ENCODE results near the gene NDUFAF2. TPM values are rescaled to one million over a fixed set of nuclear protein-coding genes. Genes with fewer than 3 reads are reported as not detected.

The NDUFAF2 gene
- total and polyA plus RNA-seq, 2 experiments from 2014 or later = 32.5 to 47.6 TPM

DNA sequence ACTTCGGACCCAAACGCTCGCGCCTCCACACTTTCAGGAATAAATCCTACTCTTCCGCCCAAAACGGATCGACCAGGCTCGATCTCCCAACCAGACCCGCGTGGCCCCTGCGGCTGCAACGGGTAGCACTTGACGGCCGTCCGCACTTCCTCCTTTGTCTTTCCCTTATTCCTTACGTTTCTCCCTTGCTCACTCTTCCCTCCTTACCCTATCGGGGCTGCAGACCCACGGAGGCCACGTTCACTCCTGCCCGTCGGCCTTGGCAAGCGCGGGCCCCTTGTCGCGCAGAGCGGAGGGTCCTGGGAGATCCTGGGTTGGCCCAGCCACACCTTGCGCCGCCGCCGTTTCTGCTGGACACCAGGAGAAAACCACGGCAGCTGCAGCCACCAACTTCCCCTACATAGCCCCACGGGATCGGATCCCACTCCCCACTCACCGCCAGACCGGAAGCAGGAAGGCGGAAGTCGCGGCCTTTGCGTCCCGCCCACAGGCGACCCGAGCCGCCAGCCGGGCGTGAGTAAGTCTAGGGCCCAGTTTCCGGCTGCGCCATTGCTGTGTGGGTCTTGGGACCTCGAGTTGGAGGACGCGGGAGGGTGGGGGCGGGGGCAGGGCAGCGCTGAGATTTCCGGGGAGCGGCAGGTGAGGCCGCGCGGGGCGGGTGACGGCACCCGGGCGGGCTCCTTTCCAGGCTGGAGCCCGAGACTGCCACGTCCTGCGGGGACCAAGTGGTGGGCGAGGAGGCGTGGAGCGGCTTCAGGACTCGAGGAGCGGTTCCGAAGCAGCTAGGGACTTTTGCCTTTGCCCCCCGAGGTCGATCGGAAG, 217.2 kb downstream of the NDUFAF2 start, which contains the start of gene SMIM15:
Gene SMIM15, minus strand, starts transcription at position 459 of the 822 bp plus-strand sequence. CDS start 2,297 bp downstream, outside the sequence.
- Histone ChIP-seq H3K4me1 (ENCODE audit: insufficient read depth) (peaks cover 13% of the 10 kb centered on the region), H3K4me3 (peak within 1 kb of the TSS; percentile 74), H3K79me2 (peaks cover 61% of the 10 kb centered on the region), H3K27me3 (no peaks in the 10 kb centered on the region), H3K36me3 (replicated peaks; ENCODE audit: insufficient read depth, low read depth) (no peaks in the 10 kb centered on the region), H3K4me2 (peak within 1 kb of the TSS; percentile 85), H4K20me1 (ENCODE audit: insufficient read depth, poor library complexity, severe bottlenecking) (peaks cover 3% of the 10 kb centered on the region), H3K27ac (peak within 1 kb of the TSS; percentile 99), H3K9me3 (ENCODE audit: low read depth) (no peaks in the 10 kb centered on the region), H3K9me2 (replicated peaks; ENCODE audit: insufficient read depth) (no peaks in the 10 kb centered on the region), H2AFZ (peak within 1 kb of the TSS; percentile 83)
- TF ChIP-seq EZH2 (IDR thresholded peaks at IDR 0.05; ENCODE audit: borderline replicate concordance) = no peak
- TF ChIP-seq, protein P1, sequence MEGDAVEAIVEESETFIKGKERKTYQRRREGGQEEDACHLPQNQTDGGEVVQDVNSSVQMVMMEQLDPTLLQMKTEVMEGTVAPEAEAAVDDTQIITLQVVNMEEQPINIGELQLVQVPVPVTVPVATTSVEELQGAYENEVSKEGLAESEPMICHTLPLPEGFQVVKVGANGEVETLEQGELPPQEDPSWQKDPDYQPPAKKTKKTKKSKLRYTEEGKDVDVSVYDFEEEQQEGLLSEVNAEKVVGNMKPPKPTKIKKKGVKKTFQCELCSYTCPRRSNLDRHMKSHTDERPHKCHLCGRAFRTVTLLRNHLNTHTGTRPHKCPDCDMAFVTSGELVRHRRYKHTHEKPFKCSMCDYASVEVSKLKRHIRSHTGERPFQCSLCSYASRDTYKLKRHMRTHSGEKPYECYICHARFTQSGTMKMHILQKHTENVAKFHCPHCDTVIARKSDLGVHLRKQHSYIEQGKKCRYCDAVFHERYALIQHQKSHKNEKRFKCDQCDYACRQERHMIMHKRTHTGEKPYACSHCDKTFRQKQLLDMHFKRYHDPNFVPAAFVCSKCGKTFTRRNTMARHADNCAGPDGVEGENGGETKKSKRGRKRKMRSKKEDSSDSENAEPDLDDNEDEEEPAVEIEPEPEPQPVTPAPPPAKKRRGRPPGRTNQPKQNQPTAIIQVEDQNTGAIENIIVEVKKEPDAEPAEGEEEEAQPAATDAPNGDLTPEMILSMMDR (IDR thresholded peaks at IDR 0.05; ENCODE audit: poor library complexity) = no peak
- no peak for TF ChIP-seq EZH2phosphoT487 (IDR thresholded peaks at IDR 0.05; ENCODE audit: low read depth, severe bottlenecking, unreplicated experiment)
- WGBS (ENCODE audit: low lambda C conversion rate, missing lambda C conversion rate) = 1% methylated on average over 52 of the region's 73 CpGs
- peak; percentile 95 for DNase-seq (ENCODE audit: low spot score)

DNA sequence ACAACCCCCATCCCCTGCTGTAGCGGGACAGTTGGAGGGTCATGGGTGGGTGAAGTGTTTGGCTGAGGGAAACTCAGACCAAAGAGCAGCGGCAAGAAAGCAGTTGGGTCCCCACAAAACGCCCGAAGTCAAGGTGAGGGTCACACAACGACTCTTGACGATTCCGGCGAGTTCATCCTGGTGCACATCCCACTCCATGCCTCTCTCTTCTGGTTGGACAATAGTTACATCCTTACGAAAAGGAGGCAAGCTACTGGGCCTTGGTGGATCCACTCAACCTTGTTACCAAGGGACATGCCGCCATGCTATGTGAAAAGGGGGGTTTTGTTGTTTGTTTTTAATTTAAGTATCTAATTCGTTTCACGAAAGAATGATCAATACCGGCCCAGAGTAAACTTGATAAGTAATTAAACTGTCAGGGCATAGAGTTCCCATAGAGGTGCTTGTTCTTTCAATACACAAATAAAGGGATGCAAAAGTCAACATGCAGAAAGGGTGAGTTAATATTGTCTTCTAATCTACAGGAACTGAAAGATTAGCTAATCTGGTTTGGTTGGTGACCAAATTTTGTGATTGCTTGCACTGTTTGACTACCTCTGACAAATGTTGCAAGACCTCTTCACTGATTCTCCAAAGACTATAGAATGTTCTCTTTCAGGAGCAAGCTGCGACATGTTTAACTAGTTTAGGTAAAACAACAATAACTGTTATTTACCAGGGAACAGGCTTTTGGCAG, 218.0 kb downstream of the NDUFAF2 start:
- H4K20me1 ChIP-seq (ENCODE audit: insufficient read depth, poor library complexity, severe bottlenecking) = peaks cover 3% of the 10 kb centered on the region
- peaks cover 55% of the 10 kb centered on the region for H3K79me2 ChIP-seq
- H3K27me3 ChIP-seq = no peaks in the 10 kb centered on the region
- no peak for DNase-seq (ENCODE audit: low spot score)
- peak overlapping the region; percentile 83 for H2AFZ ChIP-seq
- TF ChIP-seq EZH2 (IDR thresholded peaks at IDR 0.05; ENCODE audit: borderline replicate concordance) = no peak
- TF ChIP-seq EZH2phosphoT487 (IDR thresholded peaks at IDR 0.05; ENCODE audit: low read depth, severe bottlenecking, unreplicated experiment) = no peak
- TF ChIP-seq, protein P1 (IDR thresholded peaks at IDR 0.05; ENCODE audit: poor library complexity) = no peak
- peaks cover 13% of the 10 kb centered on the region for H3K4me1 ChIP-seq (ENCODE audit: insufficient read depth)
- no peaks in the 10 kb centered on the region for H3K9me3 ChIP-seq (ENCODE audit: low read depth)
- H3K4me2 ChIP-seq = peak overlapping the region; percentile 85
- H3K36me3 ChIP-seq (replicated peaks; ENCODE audit: insufficient read depth, low read depth) = no peaks in the 10 kb centered on the region
- H3K27ac ChIP-seq = peak overlapping the region; percentile 99
- H3K9me2 ChIP-seq (replicated peaks; ENCODE audit: insufficient read depth) = no peaks in the 10 kb centered on the region
- 13% methylated on average over 14 of the region's 14 CpGs for WGBS (ENCODE audit: low lambda C conversion rate, missing lambda C conversion rate)
- peak overlapping the region; percentile 74 for H3K4me3 ChIP-seq

DNA sequence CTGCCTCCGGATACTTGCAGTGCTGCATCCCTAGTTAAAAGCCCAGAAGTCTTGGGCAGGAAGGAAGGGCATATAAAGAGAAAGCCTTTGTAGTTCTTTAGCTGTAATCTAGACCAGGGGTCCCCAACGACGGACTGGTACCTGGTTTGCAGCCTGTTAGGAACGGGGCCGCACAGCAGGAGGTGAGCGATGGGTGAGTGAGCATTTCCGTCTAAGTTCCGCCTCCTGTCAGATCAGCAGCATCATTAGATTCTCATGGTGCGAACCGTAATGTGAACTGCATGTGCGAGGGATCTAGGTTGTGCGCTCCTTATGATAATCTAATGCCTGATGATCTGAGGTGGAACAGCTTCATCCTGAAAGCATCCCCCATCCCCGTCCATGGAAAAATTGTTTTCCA, 218.9 kb downstream of the NDUFAF2 start:
- WGBS (ENCODE audit: low lambda C conversion rate, missing lambda C conversion rate) = over 99% methylated on average over 13 of the region's 13 CpGs
- Histone ChIP-seq H3K4me3 (no peak overlapping the region), H3K9me2 (replicated peaks; ENCODE audit: insufficient read depth) (no peaks in the 10 kb centered on the region), H3K4me1 (ENCODE audit: insufficient read depth) (peaks cover 13% of the 10 kb centered on the region), H3K4me2 (peak overlapping the region; percentile 85), H2AFZ (no peak overlapping the region), H3K9me3 (ENCODE audit: low read depth) (no peaks in the 10 kb centered on the region), H3K27me3 (no peaks in the 10 kb centered on the region), H3K36me3 (replicated peaks; ENCODE audit: insufficient read depth, low read depth) (no peaks in the 10 kb centered on the region), H3K79me2 (peaks cover 47% of the 10 kb centered on the region), H4K20me1 (ENCODE audit: insufficient read depth, poor library complexity, severe bottlenecking) (peaks cover 3% of the 10 kb centered on the region), H3K27ac (no peak overlapping the region)
- TF ChIP-seq EZH2phosphoT487 (IDR thresholded peaks at IDR 0.05; ENCODE audit: low read depth, severe bottlenecking, unreplicated experiment) (no peak), EZH2 (IDR thresholded peaks at IDR 0.05; ENCODE audit: borderline replicate concordance) (no peak)
- TF ChIP-seq, protein P1 (IDR thresholded peaks at IDR 0.05; ENCODE audit: poor library complexity) = no peak
- no peak for DNase-seq (ENCODE audit: low spot score)
